SK-N-SH (cell line): ENCODE data around the gene MYO3A. TPM values are rescaled to one million over a fixed set of nuclear protein-coding genes. Genes with fewer than 3 reads are reported as not detected.

Experiments used
- CTCF ChIA-PET: fragments of 300-600, 350-600 bp; formaldehyde crosslinking; extraction: SDS; loops from one replicate; lab custom pipeline; 2021; lab: Yijun Ruan, JAX
- POLR2A ChIA-PET: fragments of 350-600 bp; sonication (Branson Sonifier 250); formaldehyde crosslinking; extraction: SDS; loops from one replicate; lab custom pipeline; 2020; ENCODE audit warnings: antibody characterized with exemption, inconsistent platforms; lab: Yijun Ruan, JAX
- DNase-seq: peaks from one replicate; pipeline ENCODE4 v3.0.0; 2012
- H2AFZ ChIP-seq: fragments of 200-600 bp; sonication (generic); 2 replicates; pipeline ENCODE4 v1.8.1; 2016; ENCODE audit warnings: antibody characterized with exemption, mild to moderate bottlenecking, low read depth
- H3F3A ChIP-seq: fragments of 200-600 bp; sonication (generic); replicated peaks from 2 replicates; pipeline ENCODE3; 2016; ENCODE audit warnings: antibody characterized with exemption, mild to moderate bottlenecking; ENCODE audit not compliant: insufficient read depth
- H3K27ac ChIP-seq, 2 experiments: fragments of 200-500 bp in 1 of 2; fragments of 200-600 bp in 1 of 2; sonication (Bioruptor generic) in 1 of 2; sonication (generic), shearing (Covaris generic) in 1 of 2; 2 replicates each; pipeline versions ENCODE4 v1.5.1 to v1.6.1; 2014 to 2016; ENCODE audit warnings: low read depth in 2 of 2, inconsistent platforms in 1 of 2, low read length in 1 of 2, mild to moderate bottlenecking in 1 of 2, mixed read lengths in 1 of 2
- H3K27me3 ChIP-seq: fragments of 200-600 bp; sonication (generic), shearing (Covaris generic); 2 replicates; pipeline ENCODE4 v1.6.1; 2016; ENCODE audit warnings: mixed run types; ENCODE audit not compliant: insufficient read depth
- H3K36me3 ChIP-seq, 2 experiments: fragments of 200-500 bp in 1 of 2; fragments of 200-600 bp in 1 of 2; sonication (Bioruptor generic) in 1 of 2; sonication (generic) in 1 of 2; replicated peaks in 1 of 2; 2 replicates each; pipeline versions ENCODE3 to v1.5.1; 2014 to 2016; ENCODE audit warnings: low read length in 1 of 2, mild to moderate bottlenecking in 1 of 2; ENCODE audit not compliant: insufficient read depth in 2 of 2, control insufficient read depth in 1 of 2
- H3K4me1 ChIP-seq, 2 experiments: fragments of 200-500 bp in 1 of 2; fragments of 200-600 bp in 1 of 2; sonication (Bioruptor generic) in 1 of 2; sonication (generic), shearing (Covaris generic) in 1 of 2; 2 replicates each; pipeline versions ENCODE4 v1.5.1 to v1.6.1; 2014 to 2016; ENCODE audit warnings: low read depth in 1 of 2, low read length in 1 of 2, mixed run types in 1 of 2; ENCODE audit not compliant: insufficient read depth in 2 of 2, control insufficient read depth in 1 of 2
- H3K4me2 ChIP-seq: fragments of 200-600 bp; sonication (generic), shearing (Covaris generic); 2 replicates; pipeline ENCODE4 v1.6.1; 2017; ENCODE audit warnings: mixed run types
- H3K4me3 ChIP-seq, 2 experiments: fragments of 200-500 bp in 1 of 2; fragments of 200-600 bp in 1 of 2; sonication (Bioruptor generic) in 1 of 2; sonication (generic), shearing (Covaris generic) in 1 of 2; 2 replicates each; pipeline versions ENCODE4 v1.5.1 to v1.8.1; 2014 to 2016; ENCODE audit warnings: low read depth in 2 of 2, inconsistent platforms in 1 of 2, low read length in 1 of 2, mild to moderate bottlenecking in 1 of 2, mixed read lengths in 1 of 2, moderate library complexity in 1 of 2
- H3K79me2 ChIP-seq: fragments of 200-600 bp; sonication (generic); 2 replicates; pipeline ENCODE4 v1.8.1; 2017; ENCODE audit warnings: mild to moderate bottlenecking; ENCODE audit not compliant: insufficient read depth
- H3K9ac ChIP-seq: fragments of 200-600 bp; sonication (generic); 2 replicates; pipeline ENCODE4 v1.6.1; 2017; ENCODE audit warnings: mixed run types
- H3K9me2 ChIP-seq: fragments of 200-600 bp; sonication (generic); 2 replicates; pipeline ENCODE4 v1.6.1; 2017; ENCODE audit warnings: mixed run types
- H3K9me3 ChIP-seq: fragments of 200-600 bp; sonication (generic); 2 replicates; pipeline ENCODE4 v1.6.1; 2017; ENCODE audit warnings: mixed run types, mild to moderate bottlenecking, moderate library complexity
- H4K20me1 ChIP-seq: fragments of 200-600 bp; sonication (generic); 2 replicates; pipeline ENCODE4 v1.6.1; 2017; ENCODE audit warnings: mild to moderate bottlenecking, mixed run types; ENCODE audit not compliant: insufficient read depth
- CHD2 ChIP-seq: fragments of 150-350 bp; IDR thresholded peaks from 2 replicates; pipeline ENCODE4 v1.6.1; 2018; ENCODE audit warnings: low read length; ENCODE audit not compliant: partially characterized antibody
- ELF1 ChIP-seq: IDR thresholded peaks from 2 replicates; pipeline ENCODE4 v1.4.0; 2012
- FOSL2 ChIP-seq: IDR thresholded peaks from 2 replicates; pipeline ENCODE4 v1.4.0; 2012; ENCODE audit warnings: low read depth, mild to moderate bottlenecking, moderate library complexity, borderline replicate concordance
- FOXJ3 ChIP-seq: sonication (generic); formaldehyde crosslinking; IDR thresholded peaks from 2 replicates; pipeline ENCODE4 v1.5.1; 2020; ENCODE audit warnings: mild to moderate bottlenecking, missing genetic modification reagents
- GABPA ChIP-seq: IDR thresholded peaks from 2 replicates; pipeline ENCODE4 v1.4.0; 2012; ENCODE audit warnings: low read depth, mild to moderate bottlenecking
- GATA2 ChIP-seq: sonication (generic); formaldehyde crosslinking; IDR thresholded peaks from 2 replicates; pipeline ENCODE4 v1.5.0; 2020; ENCODE audit warnings: mild to moderate bottlenecking, missing genetic modification reagents
- JUND ChIP-seq: IDR thresholded peaks from 2 replicates; pipeline ENCODE4 v1.4.0; 2012
- MEF2A ChIP-seq: IDR thresholded peaks from 2 replicates; pipeline ENCODE4 v1.4.0; 2012; ENCODE audit warnings: low read depth, borderline replicate concordance
- NFIC ChIP-seq: IDR thresholded peaks from 2 replicates; pipeline ENCODE4 v1.4.0; 2012; ENCODE audit warnings: borderline replicate concordance
- RFX5 ChIP-seq: IDR thresholded peaks from 2 replicates; pipeline ENCODE4 v1.6.1; 2012; ENCODE audit warnings: mild to moderate bottlenecking, improper control_type of control experiment, low read length
- RXRA ChIP-seq: IDR thresholded peaks from 2 replicates; pipeline ENCODE4 v1.4.0; 2012; ENCODE audit warnings: low read depth, mild to moderate bottlenecking, borderline replicate concordance
- TAF1 ChIP-seq: IDR thresholded peaks from 2 replicates; pipeline ENCODE4 v1.6.1; 2012; ENCODE audit warnings: low read depth, mild to moderate bottlenecking, low read length, moderate library complexity, borderline replicate concordance
- TCF12 ChIP-seq: IDR thresholded peaks from 2 replicates; pipeline ENCODE4 v1.4.0; 2012
- TEAD4 ChIP-seq: IDR thresholded peaks from 2 replicates; pipeline ENCODE4 v1.4.0; 2012; ENCODE audit warnings: mild to moderate bottlenecking, borderline replicate concordance; ENCODE audit not compliant: insufficient read depth
- WGBS: methylation state at CpG from one replicate; pipeline ENCODE4 v1.1.6; 2017; ENCODE audit warnings: low lambda C conversion rate; 5-methylcytosine and 5-hydroxymethylcytosine counted together
- polyA plus RNA-seq, 3 experiments: library from polyadenylated mRNA; depleted of rRNA; stranded (reverse); fragments of >200 nt; gene quantifications; 2 replicates each; pipeline ENCODE4 v1.2.3, GENCODE V29; 2012
- TF ChIP-seq, protein P1 (sequence below): IDR thresholded peaks from 2 replicates; pipeline ENCODE4 v1.4.0; 2012; ENCODE audit warnings: low read depth, borderline replicate concordance
- TF ChIP-seq, protein P2 (sequence below): IDR thresholded peaks from 2 replicates; pipeline ENCODE4 v1.6.1; 2012; ENCODE audit warnings: mild to moderate bottlenecking, low read depth, low read length, moderate library complexity
- TF ChIP-seq, protein P3 (sequence below): IDR thresholded peaks from 2 replicates; pipeline ENCODE4; 2012
- TF ChIP-seq, protein P4 (sequence below): fragments of 150-350 bp; IDR thresholded peaks from 2 replicates; pipeline ENCODE4 v1.6.1; 2017; ENCODE audit warnings: antibody characterized with exemption, low read length, low read depth, borderline replicate concordance
- TF ChIP-seq, protein P5 (sequence below): IDR thresholded peaks from 2 replicates; pipeline ENCODE4 v1.4.0; 2012; ENCODE audit warnings: low read depth
- TF ChIP-seq, protein P6 (sequence below): IDR thresholded peaks from 2 replicates; pipeline ENCODE4 v1.4.0; 2012; ENCODE audit warnings: low read depth, borderline replicate concordance

Gene MYO3A
- polyA plus RNA-seq, 1 of the 3 experiments (the other 2 are of a cell fraction): not detected

DNA sequence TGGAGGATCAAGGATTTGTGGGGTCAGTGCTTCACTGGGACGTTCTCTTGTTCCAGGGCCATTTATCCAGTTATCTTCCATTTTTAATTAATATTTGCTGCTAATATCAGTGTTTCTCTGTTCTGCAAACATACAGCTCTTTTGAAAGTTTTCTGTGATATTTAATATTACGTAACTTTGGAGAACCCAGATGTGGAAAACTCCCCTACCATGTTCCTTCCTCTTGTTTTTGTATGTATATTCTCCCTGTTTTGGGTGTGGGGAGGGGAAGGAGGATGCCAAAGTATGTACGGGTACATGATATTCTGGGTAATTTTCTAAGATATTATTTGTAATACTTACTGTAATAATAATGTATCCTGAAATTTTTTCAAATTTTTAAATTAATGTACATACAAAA, 55.9 kb downstream of the MYO3A start:
- Histone ChIP-seq H3K27me3 (no peaks in the 10 kb centered on the region), H3K9me3 (no peaks in the 10 kb centered on the region), H3K27ac (no peak overlapping the region), H3K36me3 (no peaks in the 10 kb centered on the region), H3K4me3 (no peak overlapping the region), H3K4me2 (no peak overlapping the region), H3K9ac (no peak overlapping the region), H3K9me2 (no peaks in the 10 kb centered on the region), H3K79me2 (no peaks in the 10 kb centered on the region), H3K4me1 (no peaks in the 10 kb centered on the region), H4K20me1 (no peaks in the 10 kb centered on the region), H3F3A (no peaks in the 10 kb centered on the region), H2AFZ (no peak overlapping the region)
- POLR2A ChIA-PET: no interaction called here
- no peak for DNase-seq
- WGBS: 0% methylated on average over 3 of the region's 3 CpGs
- CTCF ChIA-PET: no interaction called here
- TF ChIP-seq, protein P1, sequence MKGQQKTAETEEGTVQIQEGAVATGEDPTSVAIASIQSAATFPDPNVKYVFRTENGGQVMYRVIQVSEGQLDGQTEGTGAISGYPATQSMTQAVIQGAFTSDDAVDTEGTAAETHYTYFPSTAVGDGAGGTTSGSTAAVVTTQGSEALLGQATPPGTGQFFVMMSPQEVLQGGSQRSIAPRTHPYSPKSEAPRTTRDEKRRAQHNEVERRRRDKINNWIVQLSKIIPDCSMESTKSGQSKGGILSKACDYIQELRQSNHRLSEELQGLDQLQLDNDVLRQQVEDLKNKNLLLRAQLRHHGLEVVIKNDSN: no peak
- no peak for TF ChIP-seq FOXJ3 (CRISPR knock-in tag)
- TF ChIP-seq MEF2A: no peak
- TF ChIP-seq, protein P2, sequence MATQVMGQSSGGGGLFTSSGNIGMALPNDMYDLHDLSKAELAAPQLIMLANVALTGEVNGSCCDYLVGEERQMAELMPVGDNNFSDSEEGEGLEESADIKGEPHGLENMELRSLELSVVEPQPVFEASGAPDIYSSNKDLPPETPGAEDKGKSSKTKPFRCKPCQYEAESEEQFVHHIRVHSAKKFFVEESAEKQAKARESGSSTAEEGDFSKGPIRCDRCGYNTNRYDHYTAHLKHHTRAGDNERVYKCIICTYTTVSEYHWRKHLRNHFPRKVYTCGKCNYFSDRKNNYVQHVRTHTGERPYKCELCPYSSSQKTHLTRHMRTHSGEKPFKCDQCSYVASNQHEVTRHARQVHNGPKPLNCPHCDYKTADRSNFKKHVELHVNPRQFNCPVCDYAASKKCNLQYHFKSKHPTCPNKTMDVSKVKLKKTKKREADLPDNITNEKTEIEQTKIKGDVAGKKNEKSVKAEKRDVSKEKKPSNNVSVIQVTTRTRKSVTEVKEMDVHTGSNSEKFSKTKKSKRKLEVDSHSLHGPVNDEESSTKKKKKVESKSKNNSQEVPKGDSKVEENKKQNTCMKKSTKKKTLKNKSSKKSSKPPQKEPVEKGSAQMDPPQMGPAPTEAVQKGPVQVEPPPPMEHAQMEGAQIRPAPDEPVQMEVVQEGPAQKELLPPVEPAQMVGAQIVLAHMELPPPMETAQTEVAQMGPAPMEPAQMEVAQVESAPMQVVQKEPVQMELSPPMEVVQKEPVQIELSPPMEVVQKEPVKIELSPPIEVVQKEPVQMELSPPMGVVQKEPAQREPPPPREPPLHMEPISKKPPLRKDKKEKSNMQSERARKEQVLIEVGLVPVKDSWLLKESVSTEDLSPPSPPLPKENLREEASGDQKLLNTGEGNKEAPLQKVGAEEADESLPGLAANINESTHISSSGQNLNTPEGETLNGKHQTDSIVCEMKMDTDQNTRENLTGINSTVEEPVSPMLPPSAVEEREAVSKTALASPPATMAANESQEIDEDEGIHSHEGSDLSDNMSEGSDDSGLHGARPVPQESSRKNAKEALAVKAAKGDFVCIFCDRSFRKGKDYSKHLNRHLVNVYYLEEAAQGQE: no peak
- TF ChIP-seq, protein P3, sequence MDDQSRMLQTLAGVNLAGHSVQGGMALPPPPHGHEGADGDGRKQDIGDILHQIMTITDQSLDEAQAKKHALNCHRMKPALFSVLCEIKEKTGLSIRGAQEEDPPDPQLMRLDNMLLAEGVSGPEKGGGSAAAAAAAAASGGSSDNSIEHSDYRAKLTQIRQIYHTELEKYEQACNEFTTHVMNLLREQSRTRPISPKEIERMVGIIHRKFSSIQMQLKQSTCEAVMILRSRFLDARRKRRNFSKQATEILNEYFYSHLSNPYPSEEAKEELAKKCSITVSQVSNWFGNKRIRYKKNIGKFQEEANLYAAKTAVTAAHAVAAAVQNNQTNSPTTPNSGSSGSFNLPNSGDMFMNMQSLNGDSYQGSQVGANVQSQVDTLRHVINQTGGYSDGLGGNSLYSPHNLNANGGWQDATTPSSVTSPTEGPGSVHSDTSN: no peak
- no peak for TF ChIP-seq RXRA
- TF ChIP-seq, protein P4, sequence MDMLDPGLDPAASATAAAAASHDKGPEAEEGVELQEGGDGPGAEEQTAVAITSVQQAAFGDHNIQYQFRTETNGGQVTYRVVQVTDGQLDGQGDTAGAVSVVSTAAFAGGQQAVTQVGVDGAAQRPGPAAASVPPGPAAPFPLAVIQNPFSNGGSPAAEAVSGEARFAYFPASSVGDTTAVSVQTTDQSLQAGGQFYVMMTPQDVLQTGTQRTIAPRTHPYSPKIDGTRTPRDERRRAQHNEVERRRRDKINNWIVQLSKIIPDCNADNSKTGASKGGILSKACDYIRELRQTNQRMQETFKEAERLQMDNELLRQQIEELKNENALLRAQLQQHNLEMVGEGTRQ: no peak
- no peak for TF ChIP-seq TAF1
- TF ChIP-seq TCF12: no peak
- no peak for TF ChIP-seq FOSL2
- no peak for TF ChIP-seq RFX5
- TF ChIP-seq, protein P5, sequence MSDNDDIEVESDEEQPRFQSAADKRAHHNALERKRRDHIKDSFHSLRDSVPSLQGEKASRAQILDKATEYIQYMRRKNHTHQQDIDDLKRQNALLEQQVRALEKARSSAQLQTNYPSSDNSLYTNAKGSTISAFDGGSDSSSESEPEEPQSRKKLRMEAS: no peak
- TF ChIP-seq NFIC: no peak
- TF ChIP-seq GATA2: no peak
- TF ChIP-seq ELF1: no peak
- no peak for TF ChIP-seq GABPA
- TF ChIP-seq TEAD4: no peak
- no peak for TF ChIP-seq CHD2
- TF ChIP-seq, protein P6, sequence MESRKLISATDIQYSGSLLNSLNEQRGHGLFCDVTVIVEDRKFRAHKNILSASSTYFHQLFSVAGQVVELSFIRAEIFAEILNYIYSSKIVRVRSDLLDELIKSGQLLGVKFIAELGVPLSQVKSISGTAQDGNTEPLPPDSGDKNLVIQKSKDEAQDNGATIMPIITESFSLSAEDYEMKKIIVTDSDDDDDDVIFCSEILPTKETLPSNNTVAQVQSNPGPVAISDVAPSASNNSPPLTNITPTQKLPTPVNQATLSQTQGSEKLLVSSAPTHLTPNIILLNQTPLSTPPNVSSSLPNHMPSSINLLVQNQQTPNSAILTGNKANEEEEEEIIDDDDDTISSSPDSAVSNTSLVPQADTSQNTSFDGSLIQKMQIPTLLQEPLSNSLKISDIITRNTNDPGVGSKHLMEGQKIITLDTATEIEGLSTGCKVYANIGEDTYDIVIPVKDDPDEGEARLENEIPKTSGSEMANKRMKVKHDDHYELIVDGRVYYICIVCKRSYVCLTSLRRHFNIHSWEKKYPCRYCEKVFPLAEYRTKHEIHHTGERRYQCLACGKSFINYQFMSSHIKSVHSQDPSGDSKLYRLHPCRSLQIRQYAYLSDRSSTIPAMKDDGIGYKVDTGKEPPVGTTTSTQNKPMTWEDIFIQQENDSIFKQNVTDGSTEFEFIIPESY: no peak
- TF ChIP-seq JUND: no peak
